SK-N-SH treated with all-trans-retinoic acid at 6 μM for 48 hours (cell line): Measurements from ENCODE around the gene THSD4.

Source experiments
- ARNTL ChIP-seq: fragments of 450-650 bp; formaldehyde crosslinking; IDR thresholded peaks from 2 replicates; pipeline ENCODE4 v1.5.0; 2020; ENCODE audit warnings: low read depth, mild to moderate bottlenecking, moderate library complexity, borderline replicate concordance
- CSDC2 ChIP-seq: fragments of 250-450 bp; sonication (Bioruptor Pico); IDR thresholded peaks from 2 replicates; pipeline ENCODE4 v1.5.0; 2020; ENCODE audit warnings: mild to moderate bottlenecking, moderate library complexity
- ESRRG ChIP-seq: fragments of 250-450 bp; sonication (Bioruptor Pico); IDR thresholded peaks from 2 replicates; pipeline ENCODE4 v1.6.1; 2021; ENCODE audit warnings: mild to moderate bottlenecking
- ISL1 ChIP-seq: fragments of 250-450 bp; sonication (Bioruptor Pico); IDR thresholded peaks from 2 replicates; pipeline ENCODE4 v2.1.2; 2022; ENCODE audit warnings: mild to moderate bottlenecking, moderate library complexity
- OSR1 ChIP-seq: fragments of 250-450 bp; sonication (Bioruptor Pico); IDR thresholded peaks from 2 replicates; pipeline ENCODE4 v1.8.0; 2022; ENCODE audit warnings: moderate library complexity, mild to moderate bottlenecking, inconsistent platforms
- RARB ChIP-seq: fragments of 250-450 bp; sonication (Bioruptor Pico); IDR thresholded peaks from 2 replicates; pipeline ENCODE4 v1.8.0; 2021; ENCODE audit warnings: mild to moderate bottlenecking, moderate library complexity
- TOX ChIP-seq: fragments of 250-450 bp; sonication (Bioruptor Pico); IDR thresholded peaks from 2 replicates; pipeline ENCODE4 v1.8.0; 2021; ENCODE audit warnings: mild to moderate bottlenecking, moderate library complexity, borderline replicate concordance
- ZC3H10 ChIP-seq: fragments of 250-450 bp; sonication (Bioruptor Pico); IDR thresholded peaks from 2 replicates; pipeline ENCODE4 v1.5.1; 2021; ENCODE audit warnings: mild to moderate bottlenecking, moderate library complexity
- ZFP3 ChIP-seq: fragments of 250-450 bp; sonication (Bioruptor Pico); IDR thresholded peaks from 2 replicates; pipeline ENCODE4 v1.5.0; 2020; ENCODE audit warnings: mild to moderate bottlenecking, moderate library complexity
- TF ChIP-seq, protein P1 (sequence below): fragments of 250-450 bp; sonication (Bioruptor Pico); IDR thresholded peaks from 2 replicates; pipeline ENCODE4 v1.8.0; 2020; ENCODE audit warnings: mild to moderate bottlenecking, moderate library complexity, borderline replicate concordance
- TF ChIP-seq, protein P2 (sequence below): fragments of 250-450 bp; sonication (Bioruptor Pico); IDR thresholded peaks from 2 replicates; pipeline ENCODE4 v1.5.1; 2020; ENCODE audit warnings: low read depth, mild to moderate bottlenecking, moderate library complexity
- TF ChIP-seq, protein P3 (sequence below): fragments of 250-450 bp; sonication (Bioruptor Pico); IDR thresholded peaks from 2 replicates; pipeline ENCODE4 v1.5.1; 2021; ENCODE audit warnings: mild to moderate bottlenecking, moderate library complexity

- TF ChIP-seq CSDC2 (CRISPR knock-in tag) = no peak
- no peak for TF ChIP-seq ARNTL (CRISPR knock-in tag)
- TF ChIP-seq ZFP3 (CRISPR knock-in tag) = no peak
- TF ChIP-seq, protein P1, sequence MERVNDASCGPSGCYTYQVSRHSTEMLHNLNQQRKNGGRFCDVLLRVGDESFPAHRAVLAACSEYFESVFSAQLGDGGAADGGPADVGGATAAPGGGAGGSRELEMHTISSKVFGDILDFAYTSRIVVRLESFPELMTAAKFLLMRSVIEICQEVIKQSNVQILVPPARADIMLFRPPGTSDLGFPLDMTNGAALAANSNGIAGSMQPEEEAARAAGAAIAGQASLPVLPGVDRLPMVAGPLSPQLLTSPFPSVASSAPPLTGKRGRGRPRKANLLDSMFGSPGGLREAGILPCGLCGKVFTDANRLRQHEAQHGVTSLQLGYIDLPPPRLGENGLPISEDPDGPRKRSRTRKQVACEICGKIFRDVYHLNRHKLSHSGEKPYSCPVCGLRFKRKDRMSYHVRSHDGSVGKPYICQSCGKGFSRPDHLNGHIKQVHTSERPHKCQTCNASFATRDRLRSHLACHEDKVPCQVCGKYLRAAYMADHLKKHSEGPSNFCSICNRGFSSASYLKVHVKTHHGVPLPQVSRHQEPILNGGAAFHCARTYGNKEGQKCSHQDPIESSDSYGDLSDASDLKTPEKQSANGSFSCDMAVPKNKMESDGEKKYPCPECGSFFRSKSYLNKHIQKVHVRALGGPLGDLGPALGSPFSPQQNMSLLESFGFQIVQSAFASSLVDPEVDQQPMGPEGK (CRISPR knock-in tag) = no peak
- no peak for TF ChIP-seq ZC3H10 (CRISPR knock-in tag)
- TF ChIP-seq RARB (CRISPR knock-in tag) = no peak
- TF ChIP-seq, protein P2, sequence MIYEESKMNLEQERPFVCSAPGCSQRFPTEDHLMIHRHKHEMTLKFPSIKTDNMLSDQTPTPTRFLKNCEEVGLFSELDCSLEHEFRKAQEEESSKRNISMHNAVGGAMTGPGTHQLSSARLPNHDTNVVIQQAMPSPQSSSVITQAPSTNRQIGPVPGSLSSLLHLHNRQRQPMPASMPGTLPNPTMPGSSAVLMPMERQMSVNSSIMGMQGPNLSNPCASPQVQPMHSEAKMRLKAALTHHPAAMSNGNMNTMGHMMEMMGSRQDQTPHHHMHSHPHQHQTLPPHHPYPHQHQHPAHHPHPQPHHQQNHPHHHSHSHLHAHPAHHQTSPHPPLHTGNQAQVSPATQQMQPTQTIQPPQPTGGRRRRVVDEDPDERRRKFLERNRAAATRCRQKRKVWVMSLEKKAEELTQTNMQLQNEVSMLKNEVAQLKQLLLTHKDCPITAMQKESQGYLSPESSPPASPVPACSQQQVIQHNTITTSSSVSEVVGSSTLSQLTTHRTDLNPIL = no peak
- TF ChIP-seq, protein P3, sequence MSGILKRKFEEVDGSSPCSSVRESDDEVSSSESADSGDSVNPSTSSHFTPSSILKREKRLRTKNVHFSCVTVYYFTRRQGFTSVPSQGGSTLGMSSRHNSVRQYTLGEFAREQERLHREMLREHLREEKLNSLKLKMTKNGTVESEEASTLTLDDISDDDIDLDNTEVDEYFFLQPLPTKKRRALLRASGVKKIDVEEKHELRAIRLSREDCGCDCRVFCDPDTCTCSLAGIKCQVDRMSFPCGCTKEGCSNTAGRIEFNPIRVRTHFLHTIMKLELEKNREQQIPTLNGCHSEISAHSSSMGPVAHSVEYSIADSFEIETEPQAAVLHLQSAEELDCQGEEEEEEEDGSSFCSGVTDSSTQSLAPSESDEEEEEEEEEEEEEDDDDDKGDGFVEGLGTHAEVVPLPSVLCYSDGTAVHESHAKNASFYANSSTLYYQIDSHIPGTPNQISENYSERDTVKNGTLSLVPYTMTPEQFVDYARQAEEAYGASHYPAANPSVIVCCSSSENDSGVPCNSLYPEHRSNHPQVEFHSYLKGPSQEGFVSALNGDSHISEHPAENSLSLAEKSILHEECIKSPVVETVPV (CRISPR knock-in tag) = no peak
- TF ChIP-seq ESRRG (CRISPR knock-in tag) = no peak
- TF ChIP-seq OSR1 (CRISPR knock-in tag) = no peak
- no peak for TF ChIP-seq ISL1 (CRISPR knock-in tag)
- TF ChIP-seq TOX (CRISPR knock-in tag) = no peak
These were observed 642.7 kb downstream of the THSD4 start for GRCh38 chr15:71757741-71758530.
